Raji (cell line): ENCODE measurements around the gene COPS9.

ENCODE experiments used
- POLR2A ChIP-seq: IDR thresholded peaks from 2 replicates; pipeline ENCODE4 v1.6.1; 2011; ENCODE audit warnings: low read depth, low read length, control low read depth; ENCODE audit not compliant: insufficient read depth

The COPS9 gene

DNA sequence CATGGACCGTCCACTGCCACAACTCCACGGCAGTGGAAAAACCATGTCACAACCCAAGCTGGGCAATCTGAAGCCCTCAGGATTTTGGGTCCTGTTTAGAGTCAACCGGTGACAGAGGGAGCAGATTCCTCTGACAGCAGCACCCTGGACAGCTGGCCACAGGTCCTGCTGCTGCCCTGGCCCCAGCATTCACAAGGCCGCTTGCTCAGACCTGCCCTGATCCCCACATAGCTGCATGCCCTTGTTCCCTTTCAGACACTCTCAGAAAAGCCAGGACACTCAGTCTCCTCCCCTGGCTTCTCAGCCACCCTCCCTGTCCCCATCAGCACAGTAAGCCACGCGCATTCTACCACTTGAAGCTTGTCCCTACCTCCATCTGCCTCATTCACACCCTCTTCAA, 1.6 kb downstream of the COPS9 start:
- no peak for TF ChIP-seq POLR2A

DNA sequence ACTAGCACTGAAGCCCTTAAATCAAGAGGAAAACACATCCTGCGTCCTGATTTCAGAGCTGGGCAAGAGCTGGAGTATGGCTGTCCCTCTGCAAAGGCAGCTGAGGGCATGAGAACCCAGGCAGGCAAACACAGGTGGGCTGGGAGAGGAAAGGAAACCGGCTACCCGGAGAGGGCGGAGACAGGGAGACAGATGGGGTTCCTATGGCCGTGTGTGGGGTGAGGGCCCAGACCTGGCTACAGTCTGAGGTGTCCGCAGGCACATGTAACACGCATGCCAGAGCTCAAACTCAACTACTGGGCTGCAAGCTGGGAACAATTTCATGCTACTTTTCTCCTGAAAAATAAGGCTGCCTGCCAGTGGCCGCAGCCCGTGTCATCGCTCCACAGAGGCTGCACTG, 2.7 kb downstream of the COPS9 start:
- TF ChIP-seq POLR2A = no peak

DNA sequence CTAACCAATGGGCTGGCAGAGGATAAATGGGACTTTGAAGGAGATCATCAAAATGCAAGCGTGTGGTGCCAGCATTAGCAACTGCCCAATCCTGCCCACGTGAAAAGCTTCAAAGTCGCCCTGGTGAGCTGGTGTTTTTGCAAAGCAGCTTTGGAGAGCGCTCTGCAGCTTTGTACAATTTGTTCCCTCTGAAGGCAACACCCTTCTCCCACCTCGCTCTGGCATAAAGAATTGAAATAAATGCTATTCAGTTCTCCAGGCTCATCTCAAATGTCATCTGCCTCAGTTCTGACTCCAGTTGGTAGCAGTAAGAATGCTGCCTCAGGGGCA, 3.5 kb downstream of the COPS9 start:
- no peak for TF ChIP-seq POLR2A

DNA sequence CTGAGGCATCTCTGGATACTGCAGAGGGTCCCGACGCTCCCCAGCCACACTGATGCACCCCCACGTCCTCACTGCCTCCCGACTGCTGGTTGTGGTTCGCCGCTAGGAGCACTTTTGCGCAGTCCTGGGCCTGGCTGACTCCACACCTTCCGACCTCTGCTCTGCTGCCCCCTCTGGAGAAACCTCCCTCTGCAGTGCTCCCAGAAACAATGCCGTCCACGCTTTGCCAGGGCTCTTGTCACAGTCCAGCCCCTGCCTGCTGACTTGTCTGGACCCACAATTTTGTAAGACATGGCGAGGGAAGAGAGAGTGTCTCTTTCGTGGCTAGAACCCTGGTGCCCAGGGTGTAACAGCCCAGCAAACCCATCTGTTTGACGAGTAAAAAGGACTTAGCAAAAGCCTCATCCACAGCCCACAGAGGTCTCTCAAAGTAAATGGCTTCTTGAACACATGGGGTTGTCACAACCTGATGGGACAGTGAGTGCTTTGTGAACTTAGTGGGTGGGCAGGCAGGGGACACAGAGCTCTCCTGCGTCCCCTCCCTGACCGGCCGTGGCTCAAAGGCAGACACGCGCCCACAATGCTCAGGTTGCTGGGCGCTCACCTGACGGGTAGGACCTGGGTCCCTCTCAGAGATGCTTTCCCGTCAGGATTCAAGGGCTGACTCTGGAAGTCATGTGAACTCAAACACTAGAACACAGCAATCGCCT, 4.0 kb downstream of the COPS9 start:
- TF ChIP-seq POLR2A = no peak

DNA sequence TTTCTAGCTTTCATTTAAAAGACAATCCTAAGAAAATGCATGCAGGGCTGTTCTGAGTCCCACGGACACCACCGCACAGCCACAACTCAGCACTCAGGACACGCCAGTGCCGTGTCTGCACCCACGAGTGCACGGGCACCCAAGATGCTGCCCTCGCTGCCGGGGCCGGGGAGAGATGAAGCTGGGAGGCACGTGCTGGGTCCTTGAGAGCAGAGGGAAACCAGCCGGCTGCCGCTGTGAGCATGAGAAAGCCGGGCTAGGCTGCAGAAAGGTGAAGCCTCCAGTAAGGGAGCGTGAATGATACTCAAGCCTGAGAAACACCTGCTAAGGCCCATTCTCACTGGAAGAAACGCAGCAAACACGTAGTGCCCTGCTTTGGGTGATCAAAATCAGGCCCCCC, 4.8 kb downstream of the COPS9 start:
- TF ChIP-seq POLR2A = no peak

DNA sequence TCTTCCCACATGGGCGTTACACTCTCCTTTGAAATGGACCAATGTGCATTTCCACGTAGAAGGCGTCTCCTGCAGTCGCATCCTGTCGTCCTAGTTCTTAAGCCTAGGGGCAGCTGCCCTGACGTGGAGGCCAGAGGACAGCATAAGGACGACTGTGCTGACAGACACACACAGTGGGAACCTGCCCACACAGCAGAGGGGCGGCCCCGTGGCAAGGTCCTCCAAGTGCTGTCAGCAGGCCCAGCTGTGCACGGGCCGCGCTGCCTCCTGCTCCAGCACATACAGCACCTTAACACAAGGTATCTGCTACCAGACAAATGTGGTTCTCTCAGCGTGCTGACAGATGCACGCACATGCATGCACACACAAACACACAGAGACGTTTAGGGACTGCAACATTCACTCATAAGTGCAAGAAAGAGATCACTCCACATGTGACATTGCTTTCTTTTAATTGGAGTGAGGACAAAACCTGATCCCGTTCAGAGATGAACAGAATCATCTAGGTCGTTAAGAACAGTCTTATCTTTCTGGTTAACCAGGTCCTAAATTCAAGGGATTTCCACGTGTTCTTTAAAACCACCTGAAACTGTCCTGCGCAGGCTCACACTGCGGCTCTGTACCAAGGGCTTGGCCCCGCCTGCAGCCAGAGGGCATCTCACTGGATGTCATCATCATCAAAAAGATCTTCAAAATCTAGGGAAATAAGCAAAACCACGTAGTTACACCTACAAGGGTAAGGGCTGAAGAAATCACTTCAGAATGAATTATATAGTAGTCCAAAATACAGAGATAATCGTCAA, 5.5 kb downstream of the COPS9 start:
- TF ChIP-seq POLR2A = no peak

DNA sequence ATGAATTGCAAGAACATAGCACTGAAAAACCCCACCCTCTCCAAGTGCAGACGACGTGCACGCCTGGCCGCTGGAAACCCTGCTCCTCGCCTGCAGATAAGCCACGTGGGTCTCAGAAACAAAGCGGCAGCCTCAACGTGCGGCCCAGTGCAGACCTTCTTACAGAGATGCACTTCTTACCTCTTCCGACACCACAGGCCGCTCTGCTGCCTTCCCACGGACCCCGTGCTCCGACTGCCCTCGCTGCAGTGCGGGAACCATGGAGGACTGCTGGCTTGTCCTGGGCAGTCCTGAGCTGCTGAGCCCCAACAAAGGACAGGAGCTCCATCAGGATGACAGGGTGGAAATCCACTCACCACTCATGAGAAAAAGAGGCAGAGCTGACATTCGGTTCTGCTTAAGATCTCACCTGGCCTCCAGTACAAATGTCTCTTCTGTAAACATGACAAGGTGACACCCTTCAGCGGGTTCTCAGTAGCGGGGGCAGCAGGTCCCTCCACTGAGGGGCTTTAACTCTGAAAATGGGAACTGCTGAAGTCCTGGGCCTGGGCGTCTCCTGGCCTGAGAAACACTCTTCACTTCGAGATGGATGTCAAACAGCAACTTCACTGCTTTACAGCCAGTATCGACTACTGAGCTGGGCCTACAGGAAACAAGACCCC, 6.2 kb downstream of the COPS9 start:
- TF ChIP-seq POLR2A = no peak

DNA sequence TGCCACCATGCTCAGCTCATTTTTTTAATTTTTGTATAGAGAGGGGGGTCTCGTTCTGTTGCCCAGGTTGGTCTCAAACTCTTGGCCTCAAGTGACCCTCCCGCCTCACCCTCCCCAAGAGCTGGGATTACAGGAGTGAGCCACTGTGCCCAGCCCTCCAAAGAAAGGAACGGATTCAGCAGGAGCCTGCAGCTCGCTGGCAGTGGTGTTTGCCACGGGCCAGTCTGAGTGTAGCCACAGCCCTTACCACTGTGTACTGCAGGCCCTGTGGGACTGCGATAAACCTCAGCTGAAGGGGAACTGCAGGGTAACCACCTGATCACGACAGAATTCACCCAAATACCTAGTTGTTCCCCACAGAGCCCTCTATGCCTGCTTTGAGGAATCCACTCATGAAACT, 6.8 kb downstream of the COPS9 start:
- no peak for TF ChIP-seq POLR2A

DNA sequence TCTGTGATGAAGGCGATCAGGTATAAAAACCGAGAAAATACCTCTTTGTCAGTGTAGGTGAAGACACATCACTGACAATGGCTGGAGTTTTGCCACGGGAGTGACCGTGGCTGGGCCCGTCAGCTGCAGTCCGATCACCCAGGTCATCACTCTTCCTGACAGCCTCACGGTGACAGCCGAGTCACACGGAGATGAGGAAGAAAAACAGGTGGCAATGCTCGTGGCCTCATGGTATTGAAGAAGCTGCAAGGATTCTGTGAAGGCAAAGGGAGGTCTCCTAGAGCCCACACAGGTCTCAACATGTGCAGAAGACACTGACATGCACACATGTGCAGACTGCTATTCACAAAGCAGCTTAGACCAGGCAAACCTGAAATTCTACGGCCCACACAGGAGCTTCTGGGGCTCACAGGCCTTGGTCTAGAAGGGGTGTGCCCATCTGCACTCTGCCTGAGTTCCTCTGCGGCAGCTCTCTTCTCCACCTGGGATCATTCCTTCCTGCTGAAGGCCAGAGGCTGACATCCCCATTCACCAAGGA, 7.4 kb downstream of the COPS9 start:
- TF ChIP-seq POLR2A = no peak

DNA sequence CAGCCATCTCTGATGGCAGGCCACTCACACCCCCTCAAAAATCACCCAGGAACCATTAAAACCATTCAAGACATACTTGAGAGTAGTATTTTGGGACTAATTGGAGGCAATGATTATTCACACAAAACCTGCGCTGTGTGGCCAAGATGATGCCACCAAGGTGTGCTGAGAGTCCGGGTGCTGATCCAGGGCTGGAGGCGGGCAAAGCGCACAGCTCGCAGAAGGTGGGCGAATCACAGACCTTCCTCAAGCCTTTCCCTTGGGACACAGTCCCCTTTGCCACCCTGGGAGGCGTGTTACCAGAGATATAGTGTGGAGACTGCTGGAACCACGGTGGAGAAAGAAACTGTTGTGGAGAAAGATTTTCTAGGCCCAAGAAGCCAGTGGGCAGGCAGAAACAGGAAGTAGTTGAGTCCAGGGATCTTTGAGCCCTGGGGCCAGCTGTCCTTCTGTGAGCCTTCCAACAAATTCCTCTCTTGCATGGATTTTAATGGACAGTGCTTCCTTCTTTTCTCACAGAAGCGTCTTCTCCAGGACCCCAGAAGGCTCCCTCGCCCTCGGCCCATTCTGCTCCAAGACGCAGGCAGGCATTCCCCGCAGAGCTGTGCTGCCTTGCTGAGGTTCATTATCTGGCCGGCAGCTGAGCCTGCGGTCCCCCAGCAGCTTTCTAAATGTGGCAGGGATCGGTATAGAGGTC, 8.0 kb downstream of the COPS9 start:
- no peak for TF ChIP-seq POLR2A

DNA sequence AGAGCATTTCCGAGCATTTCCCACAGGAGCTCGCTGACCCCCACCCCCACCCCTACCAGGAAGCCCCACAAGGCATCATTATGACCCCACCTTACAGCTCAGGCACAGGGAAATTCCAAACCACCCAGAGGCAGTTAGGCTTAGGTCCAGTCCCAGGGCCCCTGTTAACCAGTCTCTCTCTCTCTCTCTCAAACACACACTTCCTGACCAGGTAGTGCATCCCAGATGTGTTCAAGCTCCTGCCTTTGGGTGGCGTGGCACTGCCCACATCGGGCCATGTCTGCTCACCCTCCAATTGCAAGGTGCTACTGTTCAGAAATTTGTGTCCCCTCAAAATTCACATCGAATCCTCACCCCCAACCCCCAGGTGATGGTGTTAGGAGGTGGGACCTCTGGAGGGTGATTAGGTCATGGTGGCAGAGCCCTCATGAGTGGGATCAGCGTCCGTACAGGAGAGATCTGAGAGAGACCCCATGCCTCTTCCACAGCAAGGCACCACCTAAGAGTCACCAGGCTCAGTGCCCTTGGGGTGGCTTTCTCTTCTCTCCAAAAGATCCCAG, 8.8 kb downstream of the COPS9 start:
- no peak for TF ChIP-seq POLR2A

DNA sequence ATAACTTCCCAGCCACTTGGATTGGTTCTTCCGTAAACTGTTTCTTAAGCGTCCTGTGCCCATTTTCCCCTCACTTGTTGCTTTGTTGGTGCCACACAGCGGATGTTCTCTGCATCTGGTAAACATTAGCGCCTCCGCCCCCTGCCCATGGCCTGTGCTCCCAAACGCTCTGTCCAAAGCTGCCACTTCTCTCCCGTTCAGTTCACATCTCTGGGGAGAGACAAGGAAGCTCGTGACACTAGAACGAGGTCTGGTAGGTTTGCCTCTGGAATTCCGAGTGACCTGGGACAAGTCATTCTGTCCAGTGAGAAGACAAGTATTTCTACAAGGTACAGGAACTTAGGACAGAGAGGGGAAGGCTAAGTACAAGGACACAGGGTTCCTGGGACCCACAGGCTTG, 9.4 kb downstream of the COPS9 start:
- no peak for TF ChIP-seq POLR2A

DNA sequence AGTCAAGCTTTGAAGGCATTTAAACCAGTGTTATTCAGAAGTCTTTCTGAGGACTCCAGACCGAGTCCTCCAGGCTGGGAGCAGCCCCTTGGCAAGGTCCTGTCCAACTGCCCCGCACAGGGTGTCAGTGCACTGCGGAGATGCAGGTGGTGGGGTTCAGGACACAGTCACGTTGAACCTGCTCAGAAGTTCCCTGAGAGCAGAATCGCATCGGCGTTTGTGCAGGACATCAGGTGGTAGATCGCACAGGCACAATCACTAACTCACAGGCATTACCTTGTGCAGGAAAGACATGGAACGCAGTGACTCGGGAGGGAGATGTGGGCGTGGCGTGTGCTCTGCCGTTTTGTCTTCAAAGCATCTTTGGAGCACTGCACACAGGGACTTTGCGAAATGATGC, 10.4 kb downstream of the COPS9 start:
- no peak for TF ChIP-seq POLR2A

DNA sequence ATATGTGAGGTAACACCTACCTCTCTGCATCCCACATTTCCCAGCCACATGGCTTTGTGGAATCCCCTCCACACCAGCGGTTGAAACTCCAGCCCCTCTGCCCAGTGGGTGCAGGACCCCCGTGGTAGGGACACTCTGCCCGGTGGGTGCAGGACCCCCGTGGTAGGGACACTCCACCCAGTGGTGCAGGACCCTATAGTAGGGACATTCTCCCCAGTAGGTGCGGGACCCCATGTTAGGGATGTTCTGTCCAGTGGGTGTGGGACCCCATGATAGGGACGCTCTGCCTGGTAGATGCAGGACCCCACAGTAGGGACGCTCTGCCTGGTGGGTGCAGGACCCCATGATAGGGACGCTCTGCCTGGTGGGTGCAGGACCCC, 11.5 kb downstream of the COPS9 start:
- no peak for TF ChIP-seq POLR2A

DNA sequence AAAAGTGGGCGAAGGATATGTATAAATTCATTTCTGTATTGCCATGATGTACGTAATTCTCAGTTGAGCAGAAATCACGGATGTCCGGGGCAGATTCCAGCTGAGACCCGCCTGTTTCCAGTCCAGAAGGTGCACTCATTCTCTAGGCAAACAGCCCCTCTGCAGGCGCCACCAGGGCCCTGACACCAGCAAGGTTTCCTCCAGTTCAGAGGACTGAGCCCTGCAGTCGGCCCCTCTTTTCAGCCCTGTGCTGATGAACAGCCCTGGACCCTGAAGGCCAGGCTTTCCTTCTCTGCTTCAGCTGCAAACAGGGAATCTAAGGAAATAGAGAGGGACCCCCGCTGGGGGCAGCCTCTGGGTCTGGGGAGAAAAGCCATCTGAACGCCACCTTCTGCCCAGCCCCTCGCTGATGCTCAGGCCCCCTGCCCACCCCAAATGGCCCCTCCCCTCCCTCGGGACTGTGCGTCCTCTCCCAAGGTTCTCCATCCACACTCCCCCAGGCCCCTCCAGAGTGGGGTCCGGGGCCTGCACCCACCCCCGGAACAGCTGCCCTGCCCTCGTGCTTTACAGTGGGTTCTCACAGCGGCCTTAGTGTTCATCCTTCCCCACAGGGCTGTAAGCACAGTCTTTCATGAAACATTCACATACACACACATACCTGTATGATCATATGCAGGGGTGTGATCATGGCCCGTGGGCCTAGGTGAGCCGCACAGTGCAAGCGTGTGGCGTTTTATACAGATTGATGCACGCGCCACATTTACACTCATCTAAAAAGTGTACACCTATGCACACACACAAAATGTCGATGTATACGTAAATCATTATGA, 12.1 kb downstream of the COPS9 start:
- no peak for TF ChIP-seq POLR2A

DNA sequence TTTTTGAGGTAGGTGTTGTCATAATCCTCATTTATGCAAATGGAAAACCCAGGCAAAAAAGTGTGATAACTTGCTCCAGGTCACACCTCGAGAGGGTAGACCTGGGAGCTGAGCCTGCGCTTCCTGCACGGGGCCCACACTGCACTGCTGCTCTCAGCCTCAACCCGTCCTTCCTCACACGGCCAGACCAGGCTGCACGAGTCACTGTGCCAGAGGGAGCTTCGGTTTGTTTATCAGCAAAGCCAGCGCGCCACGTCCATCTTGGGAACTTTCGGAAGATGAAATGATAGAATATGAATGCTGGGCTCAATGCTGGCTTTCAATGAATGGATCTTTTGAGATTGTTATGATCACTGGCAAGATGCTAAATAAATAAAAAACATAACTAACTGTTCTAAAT, 14.4 kb downstream of the COPS9 start:
- no peak for TF ChIP-seq POLR2A
